Mucosa of gallbladder (tissue), 1 donor: ENCODE results near the gene IQGAP2. TPM values are rescaled to one million over a fixed set of nuclear protein-coding genes. Genes with fewer than 3 reads are reported as not detected.
"Not testable (repeated sequence)": the region's sequence is repeated elsewhere in the genome, so short reads cannot be mapped to it uniquely, and the experiment has no call there.

Source experiments
- DNase-seq: peaks from one replicate; pipeline ENCODE4 v3.0.0-alpha.2; 2020; ENCODE audit warnings: low spot score
- total RNA-seq: library from RNA; stranded (reverse); gene quantifications from one replicate; pipeline ENCODE4 v1.2.1, GENCODE V29; 2021
- donor health status: DM: no; HTN: no; CAD: no.

Gene IQGAP2
- total RNA-seq, 1 donor from 2014 or later, result 119 TPM

DNA sequence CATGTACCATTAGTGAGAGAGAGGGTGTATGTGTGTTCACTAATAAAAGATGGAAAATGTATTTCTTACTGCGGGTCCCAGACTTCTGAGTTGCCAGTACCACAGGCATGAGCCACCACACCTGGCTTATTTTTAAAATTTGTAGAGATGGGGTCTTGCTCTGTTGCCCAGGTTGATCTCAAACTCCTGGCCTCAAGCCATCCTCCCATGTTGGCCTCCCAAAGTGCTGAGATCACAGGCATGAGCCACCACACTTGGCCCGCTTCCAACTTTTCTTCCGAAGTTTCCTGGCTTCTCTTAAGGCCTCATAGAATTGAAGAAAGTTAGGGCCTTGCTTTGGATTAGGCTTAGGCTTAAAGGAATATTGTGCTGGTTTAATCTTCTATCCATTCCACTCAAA, 260.5 kb downstream of the IQGAP2 start:
- DNase-seq, result no peak

DNA sequence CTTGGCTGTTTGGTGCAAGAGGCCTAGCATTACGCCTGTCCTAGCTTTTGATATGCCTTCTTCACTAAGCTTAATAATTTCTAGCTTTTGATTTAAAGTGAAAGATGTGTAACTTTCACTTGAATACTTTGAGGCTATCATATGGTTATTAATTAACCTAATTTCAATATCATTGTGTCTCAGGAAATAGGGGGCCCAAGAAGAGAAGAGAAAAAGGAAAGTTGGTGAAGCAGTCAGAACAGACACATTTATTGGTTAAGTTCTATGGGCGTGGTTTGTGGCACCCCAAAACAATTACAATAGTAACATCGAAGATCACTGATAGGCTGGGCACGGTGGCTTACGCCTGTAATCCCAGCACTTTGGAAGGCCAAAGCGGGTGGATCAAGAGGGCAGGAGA, 261.0 kb downstream of the IQGAP2 start:
- DNase-seq, result no peak

DNA sequence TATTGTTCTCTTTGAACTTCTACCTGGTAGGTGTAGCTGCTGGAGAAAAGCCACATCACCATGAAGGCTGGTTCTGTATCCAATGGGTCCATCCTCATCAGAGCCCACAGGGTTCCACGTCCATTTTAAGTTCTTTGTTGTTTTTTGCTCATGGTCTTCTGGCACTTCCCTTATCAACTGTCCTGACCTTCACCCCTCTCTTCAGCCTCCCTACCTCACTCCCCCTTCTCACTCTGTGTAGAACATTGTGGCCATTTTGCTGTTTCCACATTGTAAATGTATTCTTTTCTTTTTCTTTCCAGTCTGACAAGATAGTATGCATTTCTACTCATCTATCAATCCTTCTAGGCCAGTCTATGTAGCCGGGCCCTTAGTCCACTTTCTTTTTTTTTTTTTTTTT, 264.4 kb downstream of the IQGAP2 start:
- DNase-seq, result no peak

- DNase-seq, result no peak
Measured at GRCh38 chr5:76669245-76669644, 266.2 kb downstream of the IQGAP2 start.

GRCh38 chr5:76670508-76670907, 267.4 kb downstream of the IQGAP2 start:
- DNase-seq, result no peak

- DNase-seq, result no peak
Measured at GRCh38 chr5:76672242-76672641, 269.2 kb downstream of the IQGAP2 start.

DNA sequence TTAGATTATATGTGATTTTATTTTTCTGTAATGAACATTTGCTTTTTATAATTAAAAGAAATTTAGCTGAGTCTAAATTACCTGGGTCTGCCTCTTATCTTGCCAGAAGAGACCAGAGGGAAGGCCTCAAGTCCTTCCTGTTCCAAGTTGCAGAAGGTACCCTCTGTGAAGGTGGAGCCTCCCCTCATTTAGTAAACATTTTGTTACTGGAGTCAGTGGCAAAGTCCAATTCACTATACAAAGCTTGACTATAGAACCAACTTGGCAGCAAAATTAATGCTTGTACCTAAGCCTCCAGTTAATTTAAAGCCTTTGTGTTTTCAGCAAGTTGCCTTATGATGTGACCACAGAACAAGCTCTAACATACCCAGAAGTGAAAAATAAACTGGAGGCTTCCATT, 270.0 kb downstream of the IQGAP2 start:
- no peak for DNase-seq

DNA sequence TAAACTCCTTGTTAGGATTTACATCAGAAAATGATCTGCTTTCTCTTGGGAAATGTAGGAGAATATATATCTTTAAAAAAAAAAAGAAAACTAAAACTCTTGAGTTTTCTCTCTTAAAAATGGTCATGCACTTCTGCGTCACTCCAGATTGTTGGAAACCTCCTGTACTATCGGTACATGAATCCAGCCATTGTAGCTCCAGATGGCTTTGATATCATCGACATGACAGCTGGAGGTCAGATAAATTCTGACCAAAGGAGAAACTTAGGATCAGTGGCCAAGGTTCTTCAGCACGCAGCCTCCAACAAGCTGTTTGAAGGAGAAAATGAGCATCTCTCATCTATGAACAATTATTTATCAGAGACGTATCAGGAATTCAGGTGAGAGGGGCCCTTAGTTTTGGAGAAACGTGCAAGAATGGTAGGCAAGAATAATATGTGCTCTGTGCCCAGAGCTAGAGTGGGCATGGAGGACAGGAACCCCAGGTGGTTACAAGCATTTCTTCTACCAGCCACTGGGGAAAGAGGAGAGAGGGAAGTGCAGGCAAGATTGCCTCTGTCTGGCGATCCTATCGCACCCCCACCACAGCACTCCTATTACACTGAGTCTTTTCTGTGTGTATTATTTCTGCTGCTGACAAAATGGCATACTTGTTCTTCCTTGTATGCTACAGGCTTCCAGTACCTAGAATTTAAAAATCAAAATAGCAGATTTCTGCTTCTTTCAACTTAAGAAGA, 271.4 kb downstream of the IQGAP2 start:
- no peak for DNase-seq

GRCh38 chr5:76675364-76675763, 272.3 kb downstream of the IQGAP2 start:
- DNase-seq, result no peak

DNA sequence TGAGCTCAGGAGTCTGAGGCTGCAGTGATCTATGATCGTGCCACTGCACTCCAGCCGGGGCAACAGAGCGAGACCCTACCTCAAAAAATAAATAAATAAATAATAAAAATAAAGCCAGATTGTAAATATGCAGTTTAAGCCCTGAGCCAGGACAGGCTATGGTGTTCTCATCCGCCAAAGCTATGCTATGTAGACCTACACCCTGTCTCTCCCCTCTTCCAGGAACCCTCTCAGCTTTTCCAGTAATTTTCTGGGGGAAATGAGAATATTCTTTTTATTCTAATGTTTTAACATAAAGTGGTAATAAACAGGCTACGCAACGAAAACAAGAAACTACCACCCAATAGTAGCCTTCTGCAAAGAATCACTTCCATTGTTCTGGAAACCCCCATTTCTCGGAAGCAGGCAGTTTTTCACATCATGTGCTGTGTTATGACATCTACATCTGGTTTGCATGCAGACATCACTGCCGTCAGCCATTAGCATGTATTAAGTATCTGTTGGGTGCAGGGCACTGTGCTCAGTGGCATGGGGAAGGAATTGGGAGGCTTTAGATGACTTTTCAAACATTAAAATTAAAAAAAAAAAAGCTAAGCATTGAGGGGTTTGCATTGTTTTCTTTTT, 274.9 kb downstream of the IQGAP2 start:
- no peak for DNase-seq

GRCh38 chr5:76679231-76679630, 276.1 kb downstream of the IQGAP2 start:
- no peak for DNase-seq

- not testable (repeated sequence) for DNase-seq
Measured at GRCh38 chr5:76680826-76681225, 277.7 kb downstream of the IQGAP2 start.

DNA sequence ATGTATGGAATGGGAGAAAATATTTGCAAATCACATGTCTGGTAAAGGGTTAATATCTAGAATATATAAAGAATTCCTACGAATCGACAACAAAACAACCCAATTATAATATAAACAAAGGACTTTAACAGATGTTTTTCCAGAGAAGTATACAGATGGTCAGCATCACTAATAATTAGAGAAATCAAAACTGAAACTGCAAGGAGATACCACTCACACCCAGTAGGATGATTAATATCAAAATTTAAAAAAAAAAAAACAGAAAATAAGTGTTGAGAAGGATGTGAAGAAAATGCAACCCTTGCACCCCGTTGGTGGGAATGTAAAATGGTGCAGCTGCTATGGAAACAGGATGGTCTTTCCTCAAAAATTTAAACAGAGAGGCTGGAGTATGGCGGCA, 278.2 kb downstream of the IQGAP2 start:
- no peak for DNase-seq

GRCh38 chr5:76682387-76682786, 279.3 kb downstream of the IQGAP2 start:
- DNase-seq, result no peak

DNA sequence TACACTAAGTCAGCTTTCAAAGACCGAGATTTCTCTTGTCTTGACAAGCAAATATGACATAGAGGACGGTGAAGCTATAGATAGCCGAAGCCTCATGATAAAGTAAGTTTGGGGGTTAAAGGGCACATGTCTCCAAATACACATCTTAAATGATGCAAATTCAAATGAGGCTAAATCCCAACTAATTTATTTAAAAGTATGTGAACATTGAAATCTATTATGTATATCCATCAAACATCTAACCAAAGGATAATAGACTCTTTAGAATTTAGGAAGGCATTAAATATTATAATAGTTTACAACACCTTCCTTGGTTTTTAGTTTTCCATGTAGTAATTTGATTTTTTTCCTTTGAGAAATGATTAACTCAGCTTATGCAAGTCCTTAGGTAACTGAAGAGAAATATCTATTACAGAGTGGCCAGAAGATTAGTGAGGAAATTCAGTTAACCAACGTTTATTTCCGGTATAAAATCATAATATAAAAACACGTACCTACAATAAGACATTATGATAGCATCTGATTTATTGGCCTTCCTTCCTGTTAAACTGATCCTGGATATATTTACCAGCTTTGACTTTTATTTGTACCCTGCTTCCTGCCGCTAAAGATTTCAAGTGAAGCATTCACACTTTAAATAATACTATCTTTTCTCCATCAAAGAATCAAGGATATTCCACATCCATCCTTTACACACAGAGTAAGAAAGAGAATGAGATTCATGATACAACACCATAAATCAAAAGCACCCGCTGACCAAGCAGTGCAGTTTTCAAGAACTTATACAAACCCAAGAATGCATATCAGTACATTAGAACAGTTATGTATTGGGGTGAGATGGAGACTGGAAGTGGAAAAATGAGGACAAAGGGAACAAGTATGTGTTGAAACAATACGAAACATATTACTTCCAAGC, 281.0 kb downstream of the IQGAP2 start:
- no peak for DNase-seq

DNA sequence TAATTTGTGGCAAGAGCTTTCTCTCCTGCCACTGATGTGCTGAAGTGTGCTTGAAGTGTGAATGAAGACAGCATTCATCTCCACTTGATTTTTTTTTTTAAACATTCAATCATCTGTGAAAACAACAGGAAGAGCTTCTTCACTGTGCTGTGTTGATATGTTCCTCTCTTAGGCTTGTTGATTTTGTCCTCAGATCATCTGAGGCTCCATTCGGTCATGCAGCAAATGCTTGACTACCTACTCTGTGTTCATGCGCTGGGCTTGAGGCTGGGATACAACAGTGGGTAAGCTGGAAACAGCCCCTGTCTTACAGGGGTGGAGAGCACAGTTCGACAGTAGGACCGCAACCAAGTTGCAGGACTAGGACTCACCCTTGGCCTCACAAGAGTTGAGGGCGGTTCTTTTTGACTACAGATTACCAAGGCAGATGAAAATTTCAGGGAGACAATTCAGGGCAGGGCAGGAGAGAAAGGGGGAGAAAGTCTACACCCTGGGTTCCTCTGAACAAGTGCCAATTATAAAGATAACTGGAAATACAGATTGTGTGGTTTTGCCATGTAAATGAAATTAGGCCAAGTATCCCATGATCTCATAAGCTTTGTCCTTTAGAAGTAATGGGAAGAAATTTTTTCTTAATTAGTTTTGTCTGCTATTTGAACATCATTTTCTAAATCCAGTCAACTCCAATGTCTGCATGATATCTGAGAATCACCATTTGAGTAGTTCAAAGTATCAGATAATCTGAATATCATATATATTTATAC, 281.9 kb downstream of the IQGAP2 start:
- no peak for DNase-seq

GRCh38 chr5:76685704-76686103, 282.6 kb downstream of the IQGAP2 start:
- DNase-seq, result no peak

GRCh38 chr5:76688212-76688611, 285.1 kb downstream of the IQGAP2 start:
- no peak for DNase-seq

GRCh38 chr5:76688836-76689235, 285.8 kb downstream of the IQGAP2 start:
- no peak for DNase-seq

- no peak for DNase-seq
Measured at GRCh38 chr5:76689321-76690036, 286.4 kb downstream of the IQGAP2 start.

DNA sequence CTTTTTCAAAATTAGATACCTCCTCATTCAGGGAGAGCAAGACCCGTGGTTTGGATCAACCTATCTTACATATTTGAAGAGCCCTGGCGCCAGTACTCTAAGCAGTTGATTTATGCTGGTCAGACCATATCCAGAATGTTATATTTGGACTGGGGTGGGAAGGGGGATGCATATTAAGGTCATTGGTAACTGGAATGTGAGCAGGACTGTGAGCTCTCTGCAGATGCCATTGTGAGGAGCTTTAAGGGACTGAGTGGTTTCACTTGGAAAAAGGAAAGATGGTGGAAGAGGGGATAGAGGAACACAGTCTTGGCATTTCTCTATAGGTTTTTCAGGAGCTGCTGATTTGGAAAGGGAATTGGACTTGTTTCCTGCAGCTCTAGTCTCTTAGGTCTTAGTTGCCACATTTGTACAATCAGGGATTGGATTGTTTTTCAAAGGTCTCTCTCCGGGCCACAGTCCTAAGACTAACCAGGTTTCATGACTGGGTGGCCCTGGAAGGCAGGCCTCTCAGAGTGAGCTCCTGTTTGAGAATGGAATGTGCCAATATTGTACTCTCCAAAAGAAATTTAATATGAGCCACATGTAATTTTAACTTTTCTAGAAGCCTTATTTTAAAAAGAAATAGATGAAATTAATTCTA, 287.1 kb downstream of the IQGAP2 start:
- no peak for DNase-seq
